HepG2 (cell line): Measurements from ENCODE around the gene RAB40C. TPM values are rescaled to one million over a fixed set of nuclear protein-coding genes. Genes with fewer than 3 reads are reported as not detected.
A peak's percentile ranks its signal among the peaks of the same experiment; 100 is the strongest.

ENCODE experiments used
- AGO2 ChIP-seq: fragments of 200-400 bp; formaldehyde crosslinking; optimal IDR thresholded peaks from 2 replicates; pipeline ENCODE3; 2017; ENCODE audit warnings: mild to moderate bottlenecking, low read depth, low read length, moderate library complexity
- ARID3A ChIP-seq: IDR thresholded peaks from 2 replicates; pipeline ENCODE4 v1.6.1; 2012; ENCODE audit warnings: low read depth, low read length, improper control_type of control experiment
- DNMT3B ChIP-seq: conservative IDR thresholded peaks from 2 replicates; pipeline ENCODE4 v1.6.1; 2016; ENCODE audit warnings: missing biosample characterization, control low read depth
- ETV5 ChIP-seq: IDR thresholded peaks from 2 replicates; pipeline ENCODE4 v1.6.1; 2018; ENCODE audit warnings: missing biosample characterization, missing genetic modification reagents, inconsistent platforms, borderline replicate concordance
- HOXA3 ChIP-seq: sonication (generic); formaldehyde crosslinking; IDR thresholded peaks from 2 replicates; pipeline ENCODE4 v1.5.0; 2020; ENCODE audit warnings: missing genetic modification reagents
- KDM1A ChIP-seq: IDR thresholded peaks from 2 replicates; pipeline ENCODE4 v1.6.1; 2016; ENCODE audit warnings: missing compliant biosample characterization
- MIXL1 ChIP-seq: IDR thresholded peaks from 2 replicates; pipeline ENCODE4 v1.6.1; 2016
- MTA1 ChIP-seq: sonication (generic); formaldehyde crosslinking; IDR thresholded peaks from 2 replicates; pipeline ENCODE4 v1.4.0; 2020; ENCODE audit warnings: missing genetic modification reagents, mild to moderate bottlenecking, borderline replicate concordance
- MZF1 ChIP-seq: sonication (generic); formaldehyde crosslinking; IDR thresholded peaks from 2 replicates; pipeline ENCODE4 v1.8.1; 2023; ENCODE audit warnings: mild to moderate bottlenecking, missing genetic modification reagents, borderline replicate concordance
- PRDM10 ChIP-seq: sonication (generic); formaldehyde crosslinking; IDR thresholded peaks from 2 replicates; pipeline ENCODE4 v1.4.0; 2020; ENCODE audit warnings: low read depth, missing genetic modification reagents
- SIN3B ChIP-seq: fragments of 150-350 bp; IDR thresholded peaks from 2 replicates; pipeline ENCODE4 v1.6.1; 2014; ENCODE audit warnings: low read length
- ZSCAN20 ChIP-seq: sonication (generic); formaldehyde crosslinking; IDR thresholded peaks from 2 replicates; pipeline ENCODE4 v1.4.0; 2020; ENCODE audit warnings: missing genetic modification reagents, mild to moderate bottlenecking, borderline replicate concordance
- polyA plus RNA-seq, 8 experiments: library from polyadenylated mRNA; depleted of rRNA in 3 of 8; stranded (reverse) in 7 of 8; unstranded in 1 of 8; fragments of >200 nt; fragmentation: Illumina TruSeq in 4 of 8; extraction: Trizol in 4 of 8; gene quantifications; 2 replicates each; pipeline versions ENCODE4 v1.2.1 to v1.2.3, GENCODE V29; 2011 to 2016; ENCODE audit warnings: low read depth in 4 of 8, missing spikeins in 1 of 8, mixed read lengths in 1 of 8; ENCODE audit not compliant: insufficient read depth in 1 of 8
- total RNA-seq, 5 experiments: library from RNA; depleted of rRNA; stranded (reverse); fragments of >200 nt; fragmentation: Illumina TruSeq; extraction: Trizol; gene quantifications; 2 replicates each; pipeline ENCODE4 v1.2.3, GENCODE V29; 2016; ENCODE audit warnings: low read depth in 1 of 5
- TF ChIP-seq, protein P1 (sequence below): IDR thresholded peaks from 2 replicates; pipeline ENCODE4 v1.4.0; 2020; ENCODE audit warnings: mild to moderate bottlenecking, missing genetic modification reagents
- TF ChIP-seq, protein P2 (sequence below): sonication (generic); formaldehyde crosslinking; IDR thresholded peaks from 2 replicates; pipeline ENCODE4 v1.5.0; 2020; ENCODE audit warnings: mild to moderate bottlenecking, missing genetic modification reagents
- TF ChIP-seq, protein P3 (sequence below): sonication (generic); formaldehyde crosslinking; IDR thresholded peaks from 2 replicates; pipeline ENCODE4 v1.4.0; 2020; ENCODE audit warnings: mild to moderate bottlenecking, low read depth, missing genetic modification reagents

RAB40C gene
- total and polyA plus RNA-seq, 2 of the 13 experiments (the other 11 are each of a cell fraction or from before 2014, with no cell fraction given) = 7.7 to 11.5 TPM

DNA sequence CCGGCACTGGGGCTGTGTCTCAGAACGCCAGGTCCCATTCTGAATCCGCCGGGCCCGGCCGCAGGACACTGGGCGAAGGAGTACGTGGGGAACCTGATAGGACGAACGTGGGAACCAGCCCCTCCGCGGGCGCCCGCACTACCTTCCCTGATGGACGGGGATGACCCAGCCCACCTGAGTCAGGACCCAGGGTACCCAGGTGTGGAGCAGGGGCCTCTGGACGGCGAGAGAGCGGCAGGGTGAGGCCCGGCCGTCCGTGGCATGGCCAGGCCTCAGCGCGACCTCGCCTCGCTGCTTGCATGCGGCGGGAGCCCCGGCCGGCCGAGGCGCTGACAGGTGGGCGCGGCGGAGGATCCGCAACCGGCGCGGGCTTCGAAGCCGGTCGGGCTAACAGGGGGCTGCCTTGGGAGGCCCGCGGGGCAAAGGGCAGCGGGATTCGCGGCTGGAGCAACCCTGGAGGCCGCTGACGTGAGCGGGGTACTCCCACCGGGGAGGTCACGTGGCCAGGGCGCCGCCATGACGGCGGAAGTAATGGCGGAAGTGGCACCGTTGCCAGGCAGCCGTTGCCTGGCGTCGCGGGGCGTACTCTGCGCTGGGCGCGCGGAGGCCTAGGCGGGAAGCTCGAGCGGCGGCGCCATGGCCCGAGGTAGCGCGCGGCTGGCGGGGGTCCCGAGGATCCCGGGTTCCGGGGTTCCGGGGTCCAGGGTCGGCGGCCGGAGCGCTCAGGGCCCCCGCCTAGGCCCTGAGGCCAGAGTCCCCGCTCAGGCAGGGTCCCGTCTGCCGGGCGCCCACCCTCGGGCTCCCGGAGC, 59.1 kb downstream of the RAB40C start, which contains the start of gene WDR90 (continued):
- TF ChIP-seq, protein P1, sequence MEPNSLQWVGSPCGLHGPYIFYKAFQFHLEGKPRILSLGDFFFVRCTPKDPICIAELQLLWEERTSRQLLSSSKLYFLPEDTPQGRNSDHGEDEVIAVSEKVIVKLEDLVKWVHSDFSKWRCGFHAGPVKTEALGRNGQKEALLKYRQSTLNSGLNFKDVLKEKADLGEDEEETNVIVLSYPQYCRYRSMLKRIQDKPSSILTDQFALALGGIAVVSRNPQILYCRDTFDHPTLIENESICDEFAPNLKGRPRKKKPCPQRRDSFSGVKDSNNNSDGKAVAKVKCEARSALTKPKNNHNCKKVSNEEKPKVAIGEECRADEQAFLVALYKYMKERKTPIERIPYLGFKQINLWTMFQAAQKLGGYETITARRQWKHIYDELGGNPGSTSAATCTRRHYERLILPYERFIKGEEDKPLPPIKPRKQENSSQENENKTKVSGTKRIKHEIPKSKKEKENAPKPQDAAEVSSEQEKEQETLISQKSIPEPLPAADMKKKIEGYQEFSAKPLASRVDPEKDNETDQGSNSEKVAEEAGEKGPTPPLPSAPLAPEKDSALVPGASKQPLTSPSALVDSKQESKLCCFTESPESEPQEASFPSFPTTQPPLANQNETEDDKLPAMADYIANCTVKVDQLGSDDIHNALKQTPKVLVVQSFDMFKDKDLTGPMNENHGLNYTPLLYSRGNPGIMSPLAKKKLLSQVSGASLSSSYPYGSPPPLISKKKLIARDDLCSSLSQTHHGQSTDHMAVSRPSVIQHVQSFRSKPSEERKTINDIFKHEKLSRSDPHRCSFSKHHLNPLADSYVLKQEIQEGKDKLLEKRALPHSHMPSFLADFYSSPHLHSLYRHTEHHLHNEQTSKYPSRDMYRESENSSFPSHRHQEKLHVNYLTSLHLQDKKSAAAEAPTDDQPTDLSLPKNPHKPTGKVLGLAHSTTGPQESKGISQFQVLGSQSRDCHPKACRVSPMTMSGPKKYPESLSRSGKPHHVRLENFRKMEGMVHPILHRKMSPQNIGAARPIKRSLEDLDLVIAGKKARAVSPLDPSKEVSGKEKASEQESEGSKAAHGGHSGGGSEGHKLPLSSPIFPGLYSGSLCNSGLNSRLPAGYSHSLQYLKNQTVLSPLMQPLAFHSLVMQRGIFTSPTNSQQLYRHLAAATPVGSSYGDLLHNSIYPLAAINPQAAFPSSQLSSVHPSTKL (CRISPR knock-in tag) = peak; percentile 51
- TF ChIP-seq SIN3B (peak; percentile 85), MIXL1 (CRISPR knock-in tag) (peak; percentile 29; the same call in 1 of the 2 replicates), ETV5 (CRISPR knock-in tag) (peak; percentile 85), AGO2 (peak; percentile 99), MTA1 (CRISPR knock-in tag) (0 out of 2 replicates have a peak, but pooled peaks have one; percentile 19), KDM1A (CRISPR knock-in tag) (no peak), DNMT3B (CRISPR knock-in tag) (no peak), MZF1 (CRISPR knock-in tag) (no peak), ZSCAN20 (CRISPR knock-in tag) (peak; percentile 96; the same call in 1 of the 2 replicates), HOXA3 (CRISPR knock-in tag) (peak; percentile 98), PRDM10 (CRISPR knock-in tag) (no peak; the same call in 1 of the 2 replicates), ARID3A (no peak)
- TF ChIP-seq, protein P2, sequence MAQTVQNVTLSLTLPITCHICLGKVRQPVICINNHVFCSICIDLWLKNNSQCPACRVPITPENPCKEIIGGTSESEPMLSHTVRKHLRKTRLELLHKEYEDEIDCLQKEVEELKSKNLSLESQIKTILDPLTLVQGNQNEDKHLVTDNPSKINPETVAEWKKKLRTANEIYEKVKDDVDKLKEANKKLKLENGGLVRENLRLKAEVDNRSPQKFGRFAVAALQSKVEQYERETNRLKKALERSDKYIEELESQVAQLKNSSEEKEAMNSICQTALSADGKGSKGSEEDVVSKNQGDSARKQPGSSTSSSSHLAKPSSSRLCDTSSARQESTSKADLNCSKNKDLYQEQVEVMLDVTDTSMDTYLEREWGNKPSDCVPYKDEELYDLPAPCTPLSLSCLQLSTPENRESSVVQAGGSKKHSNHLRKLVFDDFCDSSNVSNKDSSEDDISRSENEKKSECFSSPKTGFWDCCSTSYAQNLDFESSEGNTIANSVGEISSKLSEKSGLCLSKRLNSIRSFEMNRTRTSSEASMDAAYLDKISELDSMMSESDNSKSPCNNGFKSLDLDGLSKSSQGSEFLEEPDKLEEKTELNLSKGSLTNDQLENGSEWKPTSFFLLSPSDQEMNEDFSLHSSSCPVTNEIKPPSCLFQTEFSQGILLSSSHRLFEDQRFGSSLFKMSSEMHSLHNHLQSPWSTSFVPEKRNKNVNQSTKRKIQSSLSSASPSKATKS (CRISPR knock-in tag) = no peak
- TF ChIP-seq, protein P3, sequence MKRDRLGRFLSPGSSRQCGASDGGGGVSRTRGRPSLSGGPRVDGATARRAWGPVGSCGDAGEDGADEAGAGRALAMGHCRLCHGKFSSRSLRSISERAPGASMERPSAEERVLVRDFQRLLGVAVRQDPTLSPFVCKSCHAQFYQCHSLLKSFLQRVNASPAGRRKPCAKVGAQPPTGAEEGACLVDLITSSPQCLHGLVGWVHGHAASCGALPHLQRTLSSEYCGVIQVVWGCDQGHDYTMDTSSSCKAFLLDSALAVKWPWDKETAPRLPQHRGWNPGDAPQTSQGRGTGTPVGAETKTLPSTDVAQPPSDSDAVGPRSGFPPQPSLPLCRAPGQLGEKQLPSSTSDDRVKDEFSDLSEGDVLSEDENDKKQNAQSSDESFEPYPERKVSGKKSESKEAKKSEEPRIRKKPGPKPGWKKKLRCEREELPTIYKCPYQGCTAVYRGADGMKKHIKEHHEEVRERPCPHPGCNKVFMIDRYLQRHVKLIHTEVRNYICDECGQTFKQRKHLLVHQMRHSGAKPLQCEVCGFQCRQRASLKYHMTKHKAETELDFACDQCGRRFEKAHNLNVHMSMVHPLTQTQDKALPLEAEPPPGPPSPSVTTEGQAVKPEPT = no peak
